Measurements from ENCODE around the gene PALD1. TPM values are rescaled to one million over a fixed set of nuclear protein-coding genes. Genes with fewer than 3 reads are reported as not detected.
"Not testable (repeated sequence)": the region's sequence is repeated elsewhere in the genome, so short reads cannot be mapped to it uniquely, and the experiment has no call there.

The PALD1 gene
- total RNA-seq, 1 donor: not detected

GRCh38 chr10:70481831-70482530, 3.4 kb downstream of the PALD1 start:
- no peak for TF ChIP-seq CTCF (IDR thresholded peaks at IDR 0.05; ENCODE audit: insufficient read depth, low read depth, low read length)
- no peak overlapping the region for H3K4me3 ChIP-seq (ENCODE audit: low read depth, low read length)
- peak; percentile 15 for DNase-seq (ENCODE audit: low read depth)

- no peak for TF ChIP-seq CTCF (IDR thresholded peaks at IDR 0.05; ENCODE audit: insufficient read depth, low read depth, low read length)
- H3K4me3 ChIP-seq (ENCODE audit: low read depth, low read length): no peak overlapping the region
- no peak for DNase-seq (ENCODE audit: low read depth)
Measured at GRCh38 chr10:70482982-70483760, 4.6 kb downstream of the PALD1 start.

GRCh38 chr10:70483872-70484271, 5.3 kb downstream of the PALD1 start:
- not testable (repeated sequence) for DNase-seq (ENCODE audit: low read depth); H3K4me3 ChIP-seq (ENCODE audit: low read depth, low read length)

- TF ChIP-seq CTCF (IDR thresholded peaks at IDR 0.05; ENCODE audit: insufficient read depth, low read depth, low read length): no peak
- no peak for DNase-seq (ENCODE audit: low read depth)
- H3K4me3 ChIP-seq (ENCODE audit: low read depth, low read length): no peak overlapping the region
Measured at GRCh38 chr10:70487824-70488223, 9.3 kb downstream of the PALD1 start.

DNA sequence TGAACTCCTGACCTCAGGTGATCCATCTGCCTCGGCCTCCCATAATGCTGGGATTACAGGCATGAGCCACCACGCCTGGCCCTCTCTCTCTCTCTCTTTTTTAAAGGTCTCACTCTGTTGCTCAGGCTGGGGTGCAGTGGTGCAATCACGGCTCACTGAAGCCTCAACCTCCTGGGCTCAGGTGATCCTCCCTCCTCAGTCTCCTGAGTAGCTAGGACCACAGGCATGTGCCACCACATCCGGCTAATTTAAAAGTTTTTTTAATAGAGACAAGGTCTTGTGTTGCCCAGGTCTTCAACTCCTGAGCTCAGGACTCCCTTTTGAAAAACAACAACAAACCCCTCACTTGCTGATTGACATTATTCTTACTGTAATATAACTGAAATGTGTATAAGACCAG, 11.6 kb downstream of the PALD1 start:
- no peak for TF ChIP-seq CTCF (IDR thresholded peaks at IDR 0.05; ENCODE audit: insufficient read depth, low read depth, low read length)
- no peak for DNase-seq (ENCODE audit: low read depth)
- no peak overlapping the region for H3K4me3 ChIP-seq (ENCODE audit: low read depth, low read length)

GRCh38 chr10:70491614-70492013, 13.0 kb downstream of the PALD1 start:
- no peak for TF ChIP-seq CTCF (IDR thresholded peaks at IDR 0.05; ENCODE audit: insufficient read depth, low read depth, low read length)
- H3K4me3 ChIP-seq (ENCODE audit: low read depth, low read length): no peak overlapping the region
- peak; percentile 30 for DNase-seq (ENCODE audit: low read depth)

DNA sequence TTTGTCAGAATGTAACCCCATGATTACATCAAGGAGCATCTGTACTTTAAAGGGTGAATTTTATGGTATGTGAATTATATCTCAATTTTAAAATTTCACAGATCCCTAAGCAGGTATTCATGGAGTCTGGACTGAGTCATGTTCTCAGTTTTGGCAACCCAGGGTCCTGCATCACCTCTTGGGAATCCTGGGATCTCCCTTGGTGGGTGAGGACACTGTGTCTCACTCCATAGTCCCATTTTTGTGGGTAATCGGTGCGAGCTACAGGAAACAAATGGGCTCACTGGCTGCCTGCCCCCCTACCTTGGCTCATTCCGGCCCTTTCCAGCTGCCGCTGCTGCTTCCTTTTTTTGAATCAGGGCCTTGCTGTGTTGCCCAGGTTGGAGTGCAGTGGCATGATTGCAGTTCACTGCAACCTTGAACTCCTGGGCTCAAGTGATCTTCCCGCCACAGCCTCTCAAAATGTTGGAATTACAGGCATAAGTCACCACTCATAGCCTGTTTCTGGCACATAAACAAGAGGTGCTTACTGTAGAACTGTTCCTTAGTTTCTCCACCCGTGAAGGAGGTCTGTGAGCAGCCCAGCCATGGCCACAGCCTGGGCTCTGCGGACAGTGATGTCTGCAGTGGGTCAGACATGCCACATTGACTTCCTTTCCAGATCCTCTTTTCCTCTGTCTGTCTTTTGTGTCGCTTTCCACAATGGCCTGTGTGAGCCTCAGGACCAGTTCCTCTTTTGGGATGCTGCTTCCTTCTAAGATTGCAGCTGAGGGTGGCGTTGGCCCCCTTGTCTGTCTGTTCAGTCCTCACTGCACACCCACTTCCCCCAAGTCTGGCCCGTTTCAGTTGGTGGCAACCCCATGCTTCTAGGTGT, 14.5 kb downstream of the PALD1 start:
- DNase-seq (ENCODE audit: low read depth): no peak

More for the DNA sequence above, 14.5 kb downstream of the PALD1 start:
- no peak overlapping the region for H3K4me3 ChIP-seq (ENCODE audit: low read depth, low read length)
- TF ChIP-seq CTCF (IDR thresholded peaks at IDR 0.05; ENCODE audit: insufficient read depth, low read depth, low read length): no peak
